DOHH2 (cell line): Measurements from ENCODE around the gene ADAM33.

ENCODE experiments used
- H3F3A ChIP-seq: fragments of 200-600 bp; sonication (generic), shearing (Covaris generic); 2 replicates; pipeline ENCODE4 v1.6.0; 2016; ENCODE audit warnings: antibody characterized with exemption, mild to moderate bottlenecking; ENCODE audit not compliant: control insufficient read depth, insufficient read depth
- H3K27ac ChIP-seq: fragments of 200-600 bp; sonication (generic); 2 replicates; pipeline ENCODE4 v1.5.1; 2014; ENCODE audit warnings: low read depth, mild to moderate bottlenecking, low read length, moderate library complexity
- H3K27me3 ChIP-seq: fragments of 200-600 bp; sonication (generic); 2 replicates; pipeline ENCODE4 v1.6.1; 2014; ENCODE audit warnings: mild to moderate bottlenecking, low read length, mixed read lengths; ENCODE audit not compliant: control insufficient read depth
- H3K36me3 ChIP-seq: fragments of 200-600 bp; sonication (generic); 2 replicates; pipeline ENCODE4 v1.6.1; 2014; ENCODE audit warnings: mild to moderate bottlenecking, low read length, moderate library complexity, mixed read lengths; ENCODE audit not compliant: control insufficient read depth
- H3K4me1 ChIP-seq: fragments of 200-600 bp; sonication (generic); 2 replicates; pipeline ENCODE4 v1.6.1; 2014; ENCODE audit warnings: mild to moderate bottlenecking, low read length, mixed read lengths; ENCODE audit not compliant: control insufficient read depth
- H3K4me2 ChIP-seq: fragments of 200-600 bp; sonication (generic); 2 replicates; pipeline ENCODE4 v1.6.0; 2014; ENCODE audit warnings: mild to moderate bottlenecking, low read length, moderate library complexity
- H3K4me3 ChIP-seq: fragments of 200-600 bp; sonication (generic); 2 replicates; pipeline ENCODE4 v1.5.1; 2014; ENCODE audit warnings: mild to moderate bottlenecking, low read length, mixed read lengths
- H3K79me2 ChIP-seq: fragments of 200-600 bp; sonication (generic); 2 replicates; pipeline ENCODE4 v1.6.1; 2014; ENCODE audit warnings: mild to moderate bottlenecking, low read length, mixed read lengths; ENCODE audit not compliant: control insufficient read depth
- H3K9me2 ChIP-seq: fragments of 200-600 bp; sonication (generic); replicated peaks from 2 replicates; pipeline ENCODE4 v1.6.1; 2014; ENCODE audit warnings: mild to moderate bottlenecking, low read length, mixed read lengths; ENCODE audit not compliant: control insufficient read depth
- H3K9me3 ChIP-seq: fragments of 200-600 bp; sonication (generic); 2 replicates; pipeline ENCODE4 v1.6.1; 2014; ENCODE audit warnings: antibody characterized with exemption, low read length, mixed read lengths; ENCODE audit not compliant: control insufficient read depth, insufficient read depth
- H4K20me1 ChIP-seq: fragments of 200-600 bp; sonication (generic); 2 replicates; pipeline ENCODE4 v1.6.0; 2014; ENCODE audit warnings: low read depth, mild to moderate bottlenecking, antibody characterized with exemption, low read length, moderate library complexity; ENCODE audit not compliant: control insufficient read depth, insufficient read depth
- CTCF ChIP-seq: fragments of 200-600 bp; sonication (generic); IDR thresholded peaks from one replicate; pipeline ENCODE4 v1.5.1; 2014; ENCODE audit warnings: antibody characterized with exemption, mild to moderate bottlenecking, low read depth, low read length; ENCODE audit not compliant: poor library complexity, severe bottlenecking
- EZH2phosphoT487 ChIP-seq: fragments of 200-600 bp; sonication (generic); IDR thresholded peaks from 2 replicates; pipeline ENCODE4 v1.6.1; 2017; ENCODE audit warnings: borderline replicate concordance, mild to moderate bottlenecking, antibody characterized with exemption, low read length, moderate library complexity, mixed read lengths

ADAM33 gene

GRCh38 chr20:3628502-3629314 lies 53.1 kb downstream of the ADAM33 start:
- H3K9me2 ChIP-seq: no peaks in the 10 kb centered on the region
- H3F3A ChIP-seq: no peaks in the 10 kb centered on the region
- no peak overlapping the region for H3K27ac ChIP-seq
- H3K4me1 ChIP-seq: no peaks in the 10 kb centered on the region
- H3K27me3 ChIP-seq: no peaks in the 10 kb centered on the region
- H3K4me3 ChIP-seq: no peak overlapping the region
- no peaks in the 10 kb centered on the region for H4K20me1 ChIP-seq
- no peaks in the 10 kb centered on the region for H3K79me2 ChIP-seq
- no peaks in the 10 kb centered on the region for H3K36me3 ChIP-seq
- no peaks in the 10 kb centered on the region for H3K9me3 ChIP-seq
- TF ChIP-seq CTCF (no peak), EZH2phosphoT487 (no peak)
- no peak overlapping the region for H3K4me2 ChIP-seq

GRCh38 chr20:3627476-3627875 lies 54.3 kb downstream of the ADAM33 start:
- Histone ChIP-seq H3F3A (no peaks in the 10 kb centered on the region), H3K4me1 (no peaks in the 10 kb centered on the region), H3K4me3 (no peak overlapping the region), H4K20me1 (no peaks in the 10 kb centered on the region), H3K79me2 (no peaks in the 10 kb centered on the region), H3K9me2 (no peaks in the 10 kb centered on the region), H3K27me3 (no peaks in the 10 kb centered on the region), H3K36me3 (no peaks in the 10 kb centered on the region), H3K27ac (no peak overlapping the region), H3K4me2 (no peak overlapping the region), H3K9me3 (no peaks in the 10 kb centered on the region)
- TF ChIP-seq EZH2phosphoT487 (no peak), CTCF (no peak)

GRCh38 chr20:3622406-3622805 lies 59.4 kb downstream of the ADAM33 start:
- no peak overlapping the region for H3K27ac ChIP-seq
- no peaks in the 10 kb centered on the region for H3K9me3 ChIP-seq
- H3K36me3 ChIP-seq: no peaks in the 10 kb centered on the region
- no peaks in the 10 kb centered on the region for H4K20me1 ChIP-seq
- no peak overlapping the region for H3K4me2 ChIP-seq
- TF ChIP-seq EZH2phosphoT487: no peak
- H3K4me3 ChIP-seq: no peak overlapping the region
- 0 out of 2 replicates have a peak, but pooled peaks cover 3% of the 10 kb centered on the region for H3K4me1 ChIP-seq
- no peaks in the 10 kb centered on the region for H3F3A ChIP-seq
- H3K27me3 ChIP-seq: no peaks in the 10 kb centered on the region
- H3K79me2 ChIP-seq: no peaks in the 10 kb centered on the region
- H3K9me2 ChIP-seq: no peaks in the 10 kb centered on the region

- Histone ChIP-seq H3K27ac (no peak overlapping the region), H3K36me3 (no peaks in the 10 kb centered on the region), H3F3A (0 out of 2 replicates have a peak, but pooled peaks cover 3% of the 10 kb centered on the region), H3K9me2 (no peaks in the 10 kb centered on the region), H3K4me3 (no peak overlapping the region), H3K4me2 (no peak overlapping the region), H3K79me2 (no peaks in the 10 kb centered on the region), H4K20me1 (no peaks in the 10 kb centered on the region), H3K9me3 (no peaks in the 10 kb centered on the region), H3K4me1 (peaks cover 9% of the 10 kb centered on the region), H3K27me3 (no peaks in the 10 kb centered on the region)
- no peak for TF ChIP-seq CTCF
- TF ChIP-seq EZH2phosphoT487: no peak
These were observed 60.7 kb downstream of the ADAM33 start for GRCh38 chr20:3621111-3621510.
